GM19023 (cell line): ENCODE data around the gene KPNA4.
"Not testable (repeated sequence)": the region's sequence is repeated elsewhere in the genome, so short reads cannot be mapped to it uniquely, and the experiment has no call there.

ENCODE experiments used
- ATAC-seq: cut with Tn5 transposase; IDR thresholded peaks from one replicate; pipeline ENCODE4 v1.9.1; 2021; ENCODE audit warnings: mild to moderate bottlenecking, moderate library complexity; ENCODE audit not compliant: unreplicated experiment

KPNA4 gene

GRCh38 chr3:160454995-160455394 is 110.4 kb downstream of the KPNA4 start:
- ATAC-seq, result no peak

- ATAC-seq, result not testable (repeated sequence)
These were observed 113.1 kb downstream of the KPNA4 start for GRCh38 chr3:160452251-160452650.

- ATAC-seq, result no peak
These were observed 113.8 kb downstream of the KPNA4 start for GRCh38 chr3:160451602-160452001.

- no peak for ATAC-seq
These were observed 114.5 kb downstream of the KPNA4 start for GRCh38 chr3:160450846-160451245.

GRCh38 chr3:160449636-160450598 is 115.5 kb downstream of the KPNA4 start, which contains the start of gene TRIM59:
TRIM59 (minus strand) TSS chr3:160449786; CDS start chr3:160439183, 10,603 bp downstream.
- ATAC-seq, result peak; percentile 97

- ATAC-seq, result peak; percentile 54
These were observed 116.3 kb downstream of the KPNA4 start for GRCh38 chr3:160448845-160449635.

- no peak for ATAC-seq
These were observed 117.8 kb downstream of the KPNA4 start for GRCh38 chr3:160447544-160447943.

GRCh38 chr3:160446522-160447056 is 118.8 kb downstream of the KPNA4 start:
- no peak for ATAC-seq

- ATAC-seq, result no peak
These were observed 119.5 kb downstream of the KPNA4 start for GRCh38 chr3:160445854-160446253.
